ENCODE measurements around the gene ADNP.

ADNP gene

DNA sequence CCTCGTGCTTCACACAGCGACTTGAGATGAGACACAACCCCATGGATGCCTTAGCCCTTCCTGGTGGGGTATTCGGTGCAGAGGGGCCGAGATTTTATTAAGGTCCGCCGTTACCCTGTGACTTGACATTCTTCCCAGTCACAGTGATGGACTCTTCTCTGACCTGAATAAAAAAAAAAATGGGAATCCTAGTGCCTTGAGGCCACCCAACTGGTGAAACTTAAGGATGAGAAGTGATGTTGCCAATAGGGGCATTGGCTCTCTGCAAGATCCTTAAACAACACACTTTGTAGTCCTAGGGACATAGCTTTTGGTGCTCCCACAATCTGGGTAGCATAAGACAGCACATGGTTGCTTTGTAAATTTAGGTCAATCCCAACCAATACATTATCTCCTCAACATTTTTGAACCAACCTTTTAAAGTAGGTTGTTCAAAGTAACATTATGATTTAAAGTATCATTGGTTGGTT is 814 bp upstream of the ADNP start:
- Histone ChIP-seq H2BK12ac (ENCODE audit: low read length in 2 of 2) (no peak overlapping the region), H3K36me3 (ENCODE audit: control insufficient read depth in 1 of 2, insufficient read depth in 2 of 2, low read depth in 1 of 2, low read length in 2 of 2) (peaks cover 4 to 67% of the 10 kb centered on the region in 2 experiments), H2AK5ac (ENCODE audit: low read length, severe bottlenecking) (peak overlapping the region; percentile 92), H3K4me1 (ENCODE audit: control insufficient read depth, insufficient read depth, low read depth, low read length) (peaks cover 9% of the 10 kb centered on the region), H3K23ac (ENCODE audit: low read length in 2 of 2) (peak overlapping the region in 1 of 2 experiments; percentile 60), H2BK120ac (ENCODE audit: low read depth, low read length) (no peak overlapping the region), H3K9me3 (ENCODE audit: control insufficient read depth, low read length) (no peaks in the 10 kb centered on the region), H4K91ac (ENCODE audit: low read length) (peak overlapping the region; percentile 89), H3K79me1 (replicated peaks; ENCODE audit: low read length, poor library complexity, severe bottlenecking) (peaks cover 7% of the 10 kb centered on the region), H2BK5ac (ENCODE audit: low read depth, low read length, poor library complexity, severe bottlenecking) (no peak overlapping the region), H3K27me3 (ENCODE audit: control insufficient read depth in 1 of 2, insufficient read depth in 1 of 2, low read length in 2 of 2) (no peaks in the 10 kb centered on the region), H3K14ac (ENCODE audit: low read length in 2 of 2) (no peak overlapping the region), H4K8ac (ENCODE audit: low read length) (peak overlapping the region; percentile 96), H3K4ac (ENCODE audit: low read depth in 1 of 2, low read length in 2 of 2) (peak overlapping the region in 1 of 2 experiments; percentile 71), H3K18ac (ENCODE audit: low read depth in 1 of 2, low read length in 2 of 2) (peak overlapping the region; percentile 86 to 99), H3K27ac (ENCODE audit: low read length, poor library complexity, severe bottlenecking) (peak overlapping the region; percentile 72), H2BK15ac (ENCODE audit: low read depth, poor library complexity, severe bottlenecking) (peak overlapping the region; percentile 69), H3K4me3 (ENCODE audit: insufficient read depth in 1 of 2, low read depth in 1 of 2, low read length in 2 of 2) (peak overlapping the region; percentile 75 to 99), H3K9ac (ENCODE audit: low read length) (peak overlapping the region; percentile 91), H3K4me2 (ENCODE audit: low read length, poor library complexity, severe bottlenecking) (peak overlapping the region; percentile 81), H2AFZ (ENCODE audit: low read depth, low read length) (no peak overlapping the region)
- WGBS, result 72% methylated on average over 6 of the region's 6 CpGs
- DNase-seq, result no peak

- H3K27ac ChIP-seq (ENCODE audit: low read length, poor library complexity, severe bottlenecking), result peak overlapping the region; percentile 70
- peak overlapping the region; percentile 100 for H3K4ac ChIP-seq (ENCODE audit: low read depth in 1 of 2, low read length in 2 of 2)
- H3K27me3 ChIP-seq (ENCODE audit: control insufficient read depth in 1 of 2, insufficient read depth in 1 of 2, low read length in 2 of 2), result no peaks in the 10 kb centered on the region
- peak overlapping the region; percentile 74 to 99 for H3K14ac ChIP-seq (ENCODE audit: low read length in 2 of 2)
- 3% methylated on average over 10 of the region's 45 CpGs for WGBS
- peaks cover 4 to 59% of the 10 kb centered on the region in 2 experiments for H3K36me3 ChIP-seq (ENCODE audit: control insufficient read depth in 1 of 2, insufficient read depth in 2 of 2, low read depth in 1 of 2, low read length in 2 of 2)
- no peak overlapping the region for H2AK5ac ChIP-seq (ENCODE audit: low read length, severe bottlenecking)
- no peaks in the 10 kb centered on the region for H3K9me3 ChIP-seq (ENCODE audit: control insufficient read depth, low read length)
- H3K18ac ChIP-seq (ENCODE audit: low read depth in 1 of 2, low read length in 2 of 2), result peak overlapping the region; percentile 99 to 100
- H3K23ac ChIP-seq (ENCODE audit: low read length in 2 of 2), result peak overlapping the region in 1 of 2 experiments; percentile 75
- no peak overlapping the region for H2BK12ac ChIP-seq (ENCODE audit: low read length in 2 of 2)
- H3K4me1 ChIP-seq (ENCODE audit: control insufficient read depth, insufficient read depth, low read depth, low read length), result peaks cover 9% of the 10 kb centered on the region
- H4K8ac ChIP-seq (ENCODE audit: low read length), result peak overlapping the region; percentile 96
- no peak overlapping the region for H3K4me2 ChIP-seq (ENCODE audit: low read length, poor library complexity, severe bottlenecking)
- H2BK15ac ChIP-seq (ENCODE audit: low read depth, poor library complexity, severe bottlenecking), result peak overlapping the region; percentile 28
- H3K9ac ChIP-seq (ENCODE audit: low read length), result peak overlapping the region; percentile 91
- no peak for DNase-seq
- no peak overlapping the region for H2AFZ ChIP-seq (ENCODE audit: low read depth, low read length)
- peaks cover 2% of the 10 kb centered on the region for H3K79me1 ChIP-seq (replicated peaks; ENCODE audit: low read length, poor library complexity, severe bottlenecking)
- peak overlapping the region; percentile 99 for H4K91ac ChIP-seq (ENCODE audit: low read length)
- peak overlapping the region; percentile 75 to 99 for H3K4me3 ChIP-seq (ENCODE audit: insufficient read depth in 1 of 2, low read depth in 1 of 2, low read length in 2 of 2)
- H2BK5ac ChIP-seq (ENCODE audit: low read depth, low read length, poor library complexity, severe bottlenecking), result peak overlapping the region; percentile 94
- H2BK120ac ChIP-seq (ENCODE audit: low read depth, low read length), result peak overlapping the region; percentile 99
Observed at GRCh38 chr20:50930976-50931305, 296 bp downstream of the ADNP start.

DNA sequence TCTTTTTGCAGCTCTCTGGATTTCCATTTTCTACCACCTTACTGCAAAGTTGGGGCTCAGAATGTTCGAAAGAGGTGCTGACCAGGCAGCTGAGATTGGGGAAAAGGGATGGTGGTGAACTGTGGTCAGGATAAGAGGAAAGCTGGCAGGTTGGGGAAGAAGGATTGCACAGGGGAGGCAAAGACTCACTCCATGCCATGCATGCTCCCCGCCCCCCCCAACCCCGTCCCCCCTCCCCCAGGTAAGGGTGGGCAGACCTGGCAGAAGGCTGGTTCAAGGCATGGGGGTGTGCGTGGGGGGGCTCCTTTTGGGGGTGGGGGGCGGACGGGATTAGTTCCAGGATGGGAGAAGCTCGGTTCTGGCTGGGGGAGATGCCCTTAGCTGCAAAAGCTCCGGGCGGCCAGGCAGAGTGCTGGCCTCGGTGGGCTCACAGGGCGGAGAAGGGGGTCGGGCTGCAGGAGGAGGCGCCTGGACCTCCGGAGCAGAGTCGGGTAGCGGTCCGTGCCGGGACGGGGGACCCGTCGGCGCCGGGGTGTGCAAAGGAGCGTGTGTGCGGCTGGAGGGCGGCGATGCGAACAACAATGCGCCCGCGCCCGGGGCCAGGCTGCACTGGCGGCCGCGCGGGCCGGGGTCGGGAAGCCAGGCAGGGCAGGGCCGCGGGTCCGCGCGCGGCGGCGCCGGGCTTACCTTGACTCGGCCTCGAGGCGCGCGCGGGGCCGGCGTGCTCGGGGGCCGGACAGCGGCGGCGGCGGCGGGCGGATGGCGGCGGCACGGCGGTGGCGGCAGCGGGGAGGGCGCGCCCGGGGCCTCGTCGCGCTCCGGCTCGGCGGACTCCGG is 880 bp downstream of the ADNP start:
- peak overlapping the region; percentile 74 to 99 for H3K14ac ChIP-seq (ENCODE audit: low read length in 2 of 2)
- peaks cover 12% of the 10 kb centered on the region for H3K4me1 ChIP-seq (ENCODE audit: control insufficient read depth, insufficient read depth, low read depth, low read length)
- H3K4me2 ChIP-seq (ENCODE audit: low read length, poor library complexity, severe bottlenecking), result peak overlapping the region; percentile 76
- peak overlapping the region; percentile 99 to 100 for H3K18ac ChIP-seq (ENCODE audit: low read depth in 1 of 2, low read length in 2 of 2)
- peak overlapping the region; percentile 94 for H2BK15ac ChIP-seq (ENCODE audit: low read depth, poor library complexity, severe bottlenecking)
- 0% methylated on average over 15 of the region's 79 CpGs for WGBS
- peaks cover 2% of the 10 kb centered on the region for H3K79me1 ChIP-seq (replicated peaks; ENCODE audit: low read length, poor library complexity, severe bottlenecking)
- H3K36me3 ChIP-seq (ENCODE audit: control insufficient read depth in 1 of 2, insufficient read depth in 2 of 2, low read depth in 1 of 2, low read length in 2 of 2), result peaks cover 7 to 58% of the 10 kb centered on the region in 2 experiments
- peak overlapping the region; percentile 60 to 99 for H3K23ac ChIP-seq (ENCODE audit: low read length in 2 of 2)
- H3K9me3 ChIP-seq (ENCODE audit: control insufficient read depth, low read length), result no peaks in the 10 kb centered on the region
- H3K27me3 ChIP-seq (ENCODE audit: control insufficient read depth in 1 of 2, insufficient read depth in 1 of 2, low read length in 2 of 2), result no peaks in the 10 kb centered on the region
- H2BK12ac ChIP-seq (ENCODE audit: low read length in 2 of 2), result peak overlapping the region in 1 of 2 experiments; percentile 90
- H2BK5ac ChIP-seq (ENCODE audit: low read depth, low read length, poor library complexity, severe bottlenecking), result peak overlapping the region; percentile 82
- peak overlapping the region; percentile 42 for H2AFZ ChIP-seq (ENCODE audit: low read depth, low read length)
- peak overlapping the region; percentile 100 for H3K4ac ChIP-seq (ENCODE audit: low read depth in 1 of 2, low read length in 2 of 2)
- H3K9ac ChIP-seq (ENCODE audit: low read length), result peak overlapping the region; percentile 86
- H2BK120ac ChIP-seq (ENCODE audit: low read depth, low read length), result peak overlapping the region; percentile 99
- H4K91ac ChIP-seq (ENCODE audit: low read length), result peak overlapping the region; percentile 99
- peak overlapping the region; percentile 68 for H3K27ac ChIP-seq (ENCODE audit: low read length, poor library complexity, severe bottlenecking)
- H4K8ac ChIP-seq (ENCODE audit: low read length), result peak overlapping the region; percentile 97
- peak overlapping the region; percentile 45 for H2AK5ac ChIP-seq (ENCODE audit: low read length, severe bottlenecking)
- DNase-seq, result no peak
- H3K4me3 ChIP-seq (ENCODE audit: insufficient read depth in 1 of 2, low read depth in 1 of 2, low read length in 2 of 2), result peak overlapping the region; percentile 80 to 99

Measured in mesenchymal stem cell (in vitro differentiated cells and primary cell).